K562 (cell line): ENCODE data around the gene KCNJ11. TPM values are rescaled to one million over a fixed set of nuclear protein-coding genes. Genes with fewer than 3 reads are reported as not detected.

ENCODE experiments used
- ATAC-seq: fragments of 200-7000 bp; cut with Tn5 transposase; 3 replicates; pipeline ENCODE4 v1.9.1; 2020; ENCODE audit warnings: moderate library complexity
- BruUV-seq: library from RNA; stranded (reverse); fragments of 400-500 nt; replicated peaks from 2 replicates; lab custom pipeline; 2021; lab: Mats Ljungman, UMichigan
- CTCF ChIA-PET: fragments of 300-600 bp; formaldehyde crosslinking; extraction: SDS; loops from one replicate; lab custom pipeline; 2021; ENCODE audit warnings: low intra/inter-chr PET ratio; lab: Yijun Ruan, JAX
- POLR2A ChIA-PET: fragments of 300-600, 350-650 bp; sonication (Branson Sonifier 250); formaldehyde crosslinking; extraction: SDS; loops from one replicate; lab custom pipeline; 2021; ENCODE audit warnings: antibody characterized with exemption, inconsistent platforms; lab: Yijun Ruan, JAX
- DNase-seq, 4 experiments: peaks; one replicate each; pipeline versions ENCODE4 v3.0.0 to v3.0.0-alpha.2; 2011 to 2018; ENCODE audit warnings: low spot score in 3 of 4, mixed read lengths in 3 of 4; ENCODE audit errors: extremely low read depth in 1 of 4
- FAIRE-seq: peaks from 2 replicates; lab custom pipeline; 2011; peaks lifted over from hg19 to GRCh38; lab: Jason Lieb, UNC
- H2AFZ ChIP-seq: 2 replicates; pipeline ENCODE4 v1.6.0; 2011; ENCODE audit warnings: low read depth, low read length, control low read depth, inconsistent platforms
- H3K27ac ChIP-seq: fragments of 200-600 bp; 3 replicates; pipeline ENCODE4 v1.8.0; 2011; ENCODE audit warnings: low read depth, mild to moderate bottlenecking, control low read depth, inconsistent platforms, low read length, moderate library complexity, mixed read lengths; ENCODE audit errors: extremely low read depth
- H3K27me3 ChIP-seq, 2 experiments: fragments of 300-600 bp in 1 of 2; 2 replicates in 1 of 2; 3 replicates in 1 of 2; pipeline versions ENCODE4 v1.6.0 to v1.8.0; 2011; ENCODE audit warnings: inconsistent platforms in 2 of 2, low read length in 2 of 2, mild to moderate bottlenecking in 1 of 2, mixed read lengths in 1 of 2, moderate library complexity in 1 of 2; ENCODE audit not compliant: control insufficient read depth in 2 of 2, insufficient read depth in 2 of 2
- H3K36me3 ChIP-seq: fragments of 300-600 bp; 3 replicates; pipeline ENCODE4 v1.8.0; 2011; ENCODE audit warnings: mild to moderate bottlenecking, low read length, inconsistent platforms; ENCODE audit not compliant: control insufficient read depth, insufficient read depth
- H3K4me1 ChIP-seq, 2 experiments: fragments of 200-600 bp in 1 of 2; replicated peaks in 1 of 2; 2 replicates in 1 of 2; 3 replicates in 1 of 2; pipeline versions ENCODE4 v1.5.1 to v1.8.0; 2011; ENCODE audit warnings: inconsistent platforms in 2 of 2, low read length in 2 of 2, mild to moderate bottlenecking in 1 of 2, mixed read lengths in 1 of 2, moderate library complexity in 1 of 2; ENCODE audit not compliant: control insufficient read depth in 2 of 2, insufficient read depth in 2 of 2
- H3K4me2 ChIP-seq: 2 replicates; pipeline ENCODE4 v1.6.1; 2011; ENCODE audit warnings: low read length, control low read depth, inconsistent platforms, mixed read lengths; ENCODE audit not compliant: insufficient read depth
- H3K4me3 ChIP-seq: fragments of 200-600 bp; sonication (generic), shearing (Covaris generic); 2 replicates; pipeline ENCODE4 v1.5.1; 2016; ENCODE audit warnings: control low read depth, inconsistent platforms
- H3K79me2 ChIP-seq: fragments of 200-600 bp; 3 replicates; pipeline ENCODE4 v1.8.0; 2011; ENCODE audit warnings: low read length, inconsistent platforms; ENCODE audit not compliant: control insufficient read depth, insufficient read depth
- H3K9ac ChIP-seq, 2 experiments: 2 replicates each; pipeline versions ENCODE4 v1.6.0 to v1.6.1; 2011; ENCODE audit warnings: low read depth in 2 of 2, low read length in 2 of 2, control low read depth in 1 of 2, inconsistent platforms in 1 of 2, mild to moderate bottlenecking in 1 of 2, mixed read lengths in 1 of 2; ENCODE audit not compliant: insufficient read depth in 1 of 2
- H3K9me1 ChIP-seq: one replicate; pipeline ENCODE4 v1.6.0; 2011; ENCODE audit warnings: inconsistent platforms, mild to moderate bottlenecking, low read length, moderate library complexity; ENCODE audit not compliant: control insufficient read depth, insufficient read depth
- H3K9me3 ChIP-seq: replicated peaks from 2 replicates; pipeline ENCODE4 v1.5.1; 2011; ENCODE audit warnings: low read depth, low read length, inconsistent platforms; ENCODE audit not compliant: control insufficient read depth, insufficient read depth
- H4K20me1 ChIP-seq: replicated peaks from 2 replicates; pipeline ENCODE4 v1.6.1; 2011; ENCODE audit warnings: low read length, inconsistent platforms, mixed read lengths; ENCODE audit not compliant: control insufficient read depth, insufficient read depth
- DNMT1 ChIP-seq: fragments of 450-650 bp; IDR thresholded peaks from 2 replicates; pipeline ENCODE4 v1.6.1; 2016; ENCODE audit warnings: antibody characterized with exemption, mild to moderate bottlenecking
- EP300 ChIP-seq: IDR thresholded peaks from 2 replicates; pipeline ENCODE4 v1.6.1; 2012; ENCODE audit warnings: low read length, improper control_type of control experiment
- HDAC1 ChIP-seq, 2 experiments: fragments of 450-650 bp; IDR thresholded peaks; 2 replicates each; pipeline ENCODE4 v1.6.1; 2016 to 2017; ENCODE audit warnings: inconsistent platforms in 1 of 2, mild to moderate bottlenecking in 1 of 2, moderate library complexity in 1 of 2
- MAX ChIP-seq: sonication (generic); formaldehyde crosslinking; IDR thresholded peaks from 2 replicates; pipeline ENCODE4 v1.9.0; 2022; ENCODE audit warnings: mild to moderate bottlenecking, missing genetic modification reagents
- PATZ1 ChIP-seq: fragments of 250-450 bp; sonication (Bioruptor Pico); IDR thresholded peaks from 2 replicates; pipeline ENCODE4 v1.5.0; 2020; ENCODE audit warnings: mild to moderate bottlenecking, borderline replicate concordance
- POLR2G ChIP-seq: fragments of 200-400 bp; formaldehyde crosslinking; IDR thresholded peaks from 2 replicates; pipeline ENCODE4 v1.6.1; 2017; ENCODE audit warnings: low read depth, mild to moderate bottlenecking, antibody characterized with exemption, low read length, moderate library complexity
- STAT5A ChIP-seq: IDR thresholded peaks from 2 replicates; pipeline ENCODE4 v1.6.1; 2012; ENCODE audit warnings: low read length, inconsistent platforms, borderline replicate concordance
- ZNF224 ChIP-seq: sonication (generic); formaldehyde crosslinking; IDR thresholded peaks from 2 replicates; pipeline ENCODE4 v1.8.0; 2022; ENCODE audit warnings: mild to moderate bottlenecking, missing genetic modification reagents
- WGBS: fragments of 100-300 bp; shearing (Covaris generic); methylation state at CpG from one replicate; pipeline ENCODE4 v1.1.6; 2016; ENCODE audit warnings: low coverage, mixed read lengths; ENCODE audit not compliant: insufficient coverage; ENCODE audit errors: missing lambda C conversion rate; 5-methylcytosine and 5-hydroxymethylcytosine counted together
- in situ Hi-C: fragments of 300-500 bp; cut with MboI; formaldehyde crosslinking; loops from 4 replicates; pipeline ENCODE4 v1.15.0; 2018; ENCODE audit warnings: inconsistent platforms, mixed read lengths
- intact Hi-C: fragments of 100-400 bp; cut with micrococcal nuclease; formaldehyde crosslinking; loops from 2 replicates; pipeline ENCODE4 v1.14.2; 2022
- polyA plus RNA-seq, 8 experiments: library from polyadenylated mRNA; depleted of rRNA in 4 of 8; stranded (reverse) in 5 of 8; unstranded in 3 of 8; fragments of >200 nt; fragmentation: Nextera tagmentation in 2 of 8; fragmentation: Illumina TruSeq in 1 of 8; extraction: Ambion mirVana in 2 of 8; extraction: Trizol in 1 of 8; gene quantifications; 2 replicates each; pipeline versions ENCODE4 v1.2.1 to v1.2.3, GENCODE V29; 2011 to 2014; ENCODE audit warnings: inconsistent platforms in 1 of 8, missing spikeins in 1 of 8
- total RNA-seq, 7 experiments: library from RNA; depleted of rRNA in 6 of 7; stranded (reverse); fragments of >200 nt in 6 of 7; fragmentation: Illumina TruSeq in 2 of 7; extraction: Trizol in 2 of 7; gene quantifications; 2 replicates each; pipeline versions ENCODE4 v1.2.1 to v1.2.3, GENCODE V29; 2011 to 2021; ENCODE audit warnings: low replicate concordance in 1 of 7

The KCNJ11 gene
- total and polyA plus RNA-seq, 9 of the 15 experiments (the other 6 are each of a cell fraction or from before 2014, with no cell fraction given), result 0.54 to 3.7 (median 0.86) TPM; not detected in 2

- in situ Hi-C loops, result no loop called here
- no peak overlapping the region for H3K4me3 ChIP-seq
- H3K9me1 ChIP-seq, result peaks cover 5% of the 10 kb centered on the region
- intact Hi-C loops, result loop anchor here (1.0 to 5.0 kb wide), 4 partner anchors 55 to 439 kb away; no protein-coding TSS in a partner anchor
- FAIRE-seq (no peak), ATAC-seq (no peak), DNase-seq (no peak)
- peaks cover 5% of the 10 kb centered on the region; the same call in 1 of the 3 replicates for H3K36me3 ChIP-seq
- ChIA-PET POLR2A (no interaction called here), CTCF (interaction anchor here (1.9 kb wide), 1 partner anchor 119 kb away, joined by 12 read pairs; no protein-coding TSS in a partner anchor)
- peaks cover 11% of the 10 kb centered on the region for H4K20me1 ChIP-seq
- H3K9me3 ChIP-seq, result no peaks in the 10 kb centered on the region
- H3K27ac ChIP-seq, result no peak overlapping the region
- BruUV-seq, result no TSS peak
- WGBS, result 49% methylated on average over 6 of the region's 6 CpGs
- peaks cover 2 to 36% of the 10 kb centered on the region in 2 experiments; a peak in 3 of 5 replicates for H3K4me1 ChIP-seq
- no peak for TF ChIP-seq HDAC1 (IDR thresholded peaks at IDR 0.05)
- TF ChIP-seq EP300, result no peak
- TF ChIP-seq DNMT1, result no peak
- 0 out of 2 replicates have a peak, but pooled peaks have one; percentile 2 for TF ChIP-seq POLR2G
- no peak for TF ChIP-seq MAX (CRISPR knock-in tag)
- TF ChIP-seq PATZ1 (CRISPR knock-in tag), result no peak
- no peak for TF ChIP-seq ZNF224 (CRISPR knock-in tag)
- TF ChIP-seq STAT5A, result no peak
- no peak overlapping the region for H3K4me2 ChIP-seq
- H2AFZ ChIP-seq, result no peak overlapping the region
- no peaks in the 10 kb centered on the region for H3K79me2 ChIP-seq
- peak overlapping the region in 1 of 2 experiments; percentile 82; a peak in 2 of 4 replicates for H3K9ac ChIP-seq
- peaks cover 0 to 4% of the 10 kb centered on the region in 2 experiments; a peak in 1 of 5 replicates for H3K27me3 ChIP-seq
These were observed 2.5 kb downstream of the KCNJ11 start for GRCh38 chr11:17385926-17386325.
